GM18507 (cell line): ENCODE data around the gene KLF13.

Experiments used
- DNase-seq: peaks from one replicate; pipeline ENCODE4 v3.0.0; 2011; ENCODE audit warnings: low read depth; ENCODE audit not compliant: insufficient read length; ENCODE audit errors: extremely low spot score
- FAIRE-seq: peaks from 2 replicates; lab custom pipeline; 2011; peaks lifted over from hg19 to GRCh38; lab: Jason Lieb, UNC

KLF13 gene

GRCh38 chr15:31297575-31298456 lies 28.8 kb upstream of the KLF13 start:
- DNase-seq, result no peak
- no peak for FAIRE-seq

GRCh38 chr15:31298707-31299172 lies 27.9 kb upstream of the KLF13 start:
- no peak for FAIRE-seq
- DNase-seq, result no peak

GRCh38 chr15:31300208-31300661 lies 26.4 kb upstream of the KLF13 start:
- FAIRE-seq (no peak), DNase-seq (no peak)

- no peak for DNase-seq
- FAIRE-seq, result no peak
Observed at GRCh38 chr15:31300981-31301672, 25.5 kb upstream of the KLF13 start.

DNA sequence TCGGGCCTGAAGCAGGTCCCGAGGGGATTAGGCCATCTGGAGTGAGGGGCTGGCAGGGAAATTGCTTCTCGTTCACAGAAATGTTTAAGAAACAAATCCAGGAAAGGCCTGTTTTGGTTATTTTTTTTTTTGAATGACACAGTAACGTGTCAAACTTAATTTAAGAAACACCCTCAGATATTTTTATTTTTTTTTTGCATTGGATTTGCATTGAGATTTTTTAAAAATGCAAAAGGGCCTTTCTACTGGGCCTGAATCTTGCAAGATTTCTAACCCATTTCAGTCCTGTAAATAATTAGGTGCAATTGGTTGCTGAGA lies 25.0 kb upstream of the KLF13 start:
- no peak for FAIRE-seq
- no peak for DNase-seq

DNA sequence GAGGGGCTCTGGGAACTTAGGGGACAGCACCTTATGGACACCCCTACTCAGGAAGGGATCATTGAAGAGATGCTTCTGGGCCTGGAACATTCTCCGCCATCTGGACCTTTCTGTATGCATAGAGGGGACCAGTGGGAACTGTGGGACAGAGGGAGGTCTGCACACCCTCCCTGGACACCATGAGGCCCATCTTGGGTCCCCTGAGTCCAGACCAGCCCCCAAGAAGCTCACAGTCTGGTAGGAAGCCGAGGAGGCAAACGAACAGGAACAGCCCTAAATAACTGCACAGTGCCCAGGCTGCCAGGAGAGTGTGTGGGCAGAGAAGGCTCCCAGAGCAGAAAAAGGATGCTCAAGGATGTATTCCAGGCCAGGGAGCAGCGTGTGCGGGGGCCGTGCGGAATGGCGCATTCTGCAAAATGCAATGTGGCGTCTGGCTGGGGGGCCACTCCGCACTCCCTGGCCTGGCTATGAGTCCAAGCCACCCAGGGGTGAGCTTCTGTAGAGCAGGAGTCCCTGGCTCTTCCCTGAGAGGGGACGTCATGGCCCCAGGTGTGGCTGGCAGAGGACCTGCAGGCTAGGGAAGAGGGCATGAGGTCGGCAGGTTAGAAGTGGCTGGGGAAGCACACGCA lies 24.5 kb upstream of the KLF13 start:
- no peak for DNase-seq
- no peak for FAIRE-seq

GRCh38 chr15:31302778-31303725 lies 23.6 kb upstream of the KLF13 start:
- FAIRE-seq, result no peak
- DNase-seq, result no peak

DNA sequence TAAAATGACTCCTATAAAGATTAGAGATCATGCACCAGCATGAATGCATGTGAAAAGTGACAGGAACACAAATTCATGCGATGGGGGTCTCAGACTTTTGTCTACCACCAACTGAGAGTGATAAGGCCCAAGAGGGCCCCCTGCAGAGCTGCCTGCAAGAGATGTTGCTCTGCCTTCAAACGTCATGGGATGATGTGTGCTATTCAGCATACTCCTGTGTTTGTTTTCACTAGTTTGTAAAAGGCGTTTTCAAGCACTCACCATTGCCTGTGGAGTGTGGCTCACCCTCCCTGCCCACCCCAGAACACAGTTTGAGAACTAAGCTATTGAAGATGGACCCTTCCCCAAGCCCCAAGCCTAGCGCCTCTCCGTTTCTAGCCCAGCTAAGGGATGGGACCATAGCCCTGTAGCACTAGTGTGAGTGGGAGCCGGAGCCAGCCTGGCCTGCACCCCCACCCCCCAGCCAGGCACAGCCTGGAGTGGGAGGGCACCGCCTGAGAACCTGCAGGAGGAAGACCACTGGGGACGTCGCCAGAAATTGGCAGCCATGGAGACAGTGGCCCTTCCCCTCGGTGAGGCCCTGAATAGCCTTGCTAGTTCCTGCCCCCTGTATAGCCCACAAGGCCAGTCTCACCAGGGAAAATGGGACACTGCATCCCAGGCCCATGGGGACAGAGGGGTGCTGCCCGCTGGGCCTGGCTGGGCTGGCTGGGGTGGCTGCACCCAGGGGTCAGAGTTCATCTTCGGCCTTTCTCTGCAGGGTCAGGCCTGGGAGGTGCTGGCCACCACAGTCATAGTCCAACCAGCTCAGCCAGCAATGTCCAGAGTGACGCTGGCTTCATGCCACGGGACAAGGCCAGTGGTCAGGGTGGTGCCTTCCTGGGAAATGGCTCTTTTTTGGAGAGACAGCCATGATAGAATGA lies 22.6 kb upstream of the KLF13 start:
- DNase-seq, result no peak

GRCh38 chr15:31304751-31305365 lies 21.8 kb upstream of the KLF13 start:
- no peak for DNase-seq
- no peak for FAIRE-seq

More for the DNA sequence above, 22.6 kb upstream of the KLF13 start:
- FAIRE-seq, result peak; percentile 44

DNA sequence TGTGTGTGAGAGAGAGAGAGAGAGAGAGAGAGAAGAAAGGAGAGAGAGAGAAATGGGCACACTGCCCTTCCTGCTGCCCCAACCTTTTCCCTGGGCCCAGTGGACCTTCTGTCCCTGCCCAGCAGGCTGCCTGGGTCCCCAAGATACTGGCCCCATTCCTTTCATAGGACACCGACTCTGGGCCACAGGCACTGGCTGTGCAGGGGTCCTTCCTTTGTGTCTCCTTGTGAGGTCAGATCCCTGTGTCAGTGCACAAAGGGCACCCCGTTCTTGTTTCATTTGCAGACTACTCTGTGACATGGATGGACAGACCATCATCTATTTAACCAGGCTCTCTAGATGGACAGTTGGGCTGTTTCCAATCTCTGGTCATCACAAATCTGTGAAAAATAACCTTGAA lies 21.3 kb upstream of the KLF13 start:
- DNase-seq (no peak), FAIRE-seq (no peak)

DNA sequence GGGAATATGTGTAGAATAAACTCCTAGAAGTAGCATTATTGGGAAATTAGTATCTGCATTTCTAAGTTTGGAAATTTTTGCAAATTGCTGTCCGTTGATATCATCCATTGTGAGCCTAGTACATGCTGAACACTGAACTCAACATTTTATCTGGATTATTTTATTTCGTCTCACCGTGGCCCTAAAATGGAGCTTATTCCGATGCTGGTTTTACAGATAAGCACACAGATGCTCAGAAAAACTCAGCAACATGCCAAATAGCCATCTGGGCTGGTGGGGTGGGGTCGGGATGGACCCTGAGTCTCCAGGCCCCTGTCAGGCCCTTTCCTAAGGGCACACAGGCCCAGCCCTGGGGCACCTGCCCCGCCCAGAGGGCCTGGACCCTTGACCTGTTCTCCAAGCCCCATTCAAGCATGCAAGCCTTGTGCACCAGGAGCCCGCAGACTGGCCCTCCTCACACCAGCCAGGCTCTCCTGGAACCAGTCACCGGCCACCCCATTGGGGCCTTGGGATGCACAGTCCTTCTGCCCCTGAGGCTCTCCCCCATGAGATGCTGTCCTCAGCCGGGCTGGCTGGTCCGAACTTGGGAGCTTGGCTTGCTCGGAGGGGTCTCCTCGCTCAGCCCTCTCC lies 20.7 kb upstream of the KLF13 start:
- no peak for DNase-seq
- FAIRE-seq, result no peak

GRCh38 chr15:31306426-31307269 lies 20.0 kb upstream of the KLF13 start:
- FAIRE-seq (no peak), DNase-seq (no peak)

GRCh38 chr15:31307270-31308184 lies 19.1 kb upstream of the KLF13 start:
- no peak for FAIRE-seq
- no peak for DNase-seq

DNA sequence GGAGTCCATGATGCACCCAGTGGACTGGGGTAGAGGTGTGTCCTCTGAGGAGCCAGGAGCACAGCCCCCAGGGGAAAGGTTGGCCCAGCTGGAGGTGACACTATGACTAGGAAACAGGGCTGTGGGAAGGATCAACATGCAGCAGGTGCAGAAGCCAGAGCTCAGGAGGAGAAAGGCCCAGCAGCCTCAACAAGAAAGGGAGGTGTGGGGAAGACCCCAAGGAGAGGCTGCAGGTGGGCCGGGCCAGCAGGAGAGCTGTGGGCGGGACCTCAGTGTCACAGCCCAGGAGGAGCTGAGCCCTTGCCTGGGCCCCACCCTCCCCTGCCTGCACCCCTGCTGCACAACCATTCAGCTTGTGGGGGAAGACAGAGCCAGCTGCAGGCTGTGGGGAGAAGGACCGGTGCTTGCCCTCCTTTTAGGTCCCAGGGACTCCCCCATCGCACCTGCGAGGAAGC lies 18.4 kb upstream of the KLF13 start:
- no peak for FAIRE-seq

DNA sequence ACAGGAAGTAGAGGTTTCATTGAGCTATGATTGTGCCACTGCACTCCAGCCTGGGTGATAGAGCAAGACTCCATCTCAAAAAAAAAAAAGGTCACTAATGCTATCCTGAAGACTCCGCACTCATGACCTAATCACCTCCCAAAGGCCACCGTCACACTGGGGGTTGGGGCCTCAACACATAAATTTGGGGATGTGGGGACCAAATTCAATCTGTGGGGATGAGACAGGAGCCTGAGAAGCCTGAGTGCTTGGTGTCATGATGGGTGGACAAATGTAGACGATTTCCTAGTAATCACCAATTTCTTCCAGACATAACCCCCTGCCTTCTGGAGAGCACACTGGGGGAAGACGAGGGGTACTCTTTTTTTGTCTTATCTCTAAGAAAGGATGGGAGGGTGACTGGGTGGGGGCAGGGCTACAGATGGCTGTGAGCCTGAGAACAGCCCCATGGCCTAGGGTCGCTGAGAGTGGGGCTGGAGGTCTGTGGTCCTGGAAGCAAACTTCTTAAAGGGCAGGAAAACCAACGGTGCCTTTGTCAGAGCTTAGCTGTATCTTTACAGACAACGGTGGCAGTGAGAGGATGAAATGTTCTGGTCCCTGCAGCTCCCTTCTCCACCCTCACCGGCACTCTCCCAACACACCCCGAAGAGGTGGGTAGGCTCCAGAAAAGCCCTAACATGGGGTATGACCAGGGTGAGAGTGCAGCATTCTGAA lies 16.6 kb upstream of the KLF13 start:
- no peak for FAIRE-seq
- no peak for DNase-seq

More for the DNA sequence above, 18.4 kb upstream of the KLF13 start:
- DNase-seq, result no peak
